ENCODE results near the gene DAPK2.

- no peak for TF ChIP-seq CTCF (conservative IDR thresholded peaks at IDR 0.05; ENCODE audit: low read depth, low read length)
- TF ChIP-seq SMC3 (IDR thresholded peaks at IDR 0.05; ENCODE audit: low read depth, low read length), result no peak
- TF ChIP-seq RAD21 (IDR thresholded peaks at IDR 0.05; ENCODE audit: low read length), result no peak
- TF ChIP-seq BHLHE40 (IDR thresholded peaks at IDR 0.05; ENCODE audit: low read depth, low read length), result no peak
- TF ChIP-seq POLR2A (IDR thresholded peaks at IDR 0.05; ENCODE audit: low read depth, low read length), result no peak
Measured at GRCh38 chr15:63908281-63908680, 138.0 kb downstream of the DAPK2 start.
